NCI-H1417 (cell line): ENCODE results near the gene COA6.

Source experiments
- DNase-seq, 3 experiments: peaks; one replicate each; lab custom pipeline; 2025; lab: John Stamatoyannopoulos, UW

The COA6 gene

DNA sequence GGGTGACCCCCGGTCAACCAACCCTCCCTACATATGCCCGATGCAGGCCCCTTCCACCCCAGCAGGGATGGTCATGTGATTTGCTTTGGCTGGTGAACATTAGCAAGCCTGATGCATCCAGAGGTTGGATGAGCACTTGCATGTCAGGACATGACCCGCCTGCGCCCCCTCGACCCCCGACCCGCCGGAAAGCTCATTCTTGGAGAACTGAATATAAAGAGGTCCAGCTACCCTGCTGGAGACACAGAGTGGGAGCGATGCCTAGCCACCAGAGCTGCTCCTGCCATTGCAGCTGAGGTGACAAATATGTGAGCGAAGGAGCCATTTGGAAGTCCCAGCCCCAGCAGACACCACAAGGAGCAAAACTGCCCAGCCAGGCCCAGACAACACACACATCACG, 39.6 kb downstream of the COA6 start:
- DNase-seq = no peak

DNA sequence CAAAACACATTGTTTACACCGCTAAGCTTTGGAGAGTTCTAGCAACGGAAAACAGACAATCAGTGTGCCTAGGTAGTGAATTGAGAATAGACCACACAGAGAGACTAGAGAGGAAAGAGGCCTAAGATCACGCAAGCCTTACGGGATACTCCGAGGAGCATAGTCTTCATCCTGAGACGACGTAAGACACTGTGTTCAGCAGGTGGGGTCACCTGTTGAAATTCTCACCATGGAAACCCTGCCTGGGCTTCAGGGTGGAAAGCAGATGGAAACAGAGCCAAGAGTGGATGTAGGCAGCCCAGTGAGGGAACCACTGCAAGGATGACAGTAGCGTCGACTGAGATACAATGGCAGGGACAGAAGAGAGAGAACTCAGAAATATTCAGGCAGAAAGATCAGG, 40.2 kb downstream of the COA6 start:
- DNase-seq = no peak

DNA sequence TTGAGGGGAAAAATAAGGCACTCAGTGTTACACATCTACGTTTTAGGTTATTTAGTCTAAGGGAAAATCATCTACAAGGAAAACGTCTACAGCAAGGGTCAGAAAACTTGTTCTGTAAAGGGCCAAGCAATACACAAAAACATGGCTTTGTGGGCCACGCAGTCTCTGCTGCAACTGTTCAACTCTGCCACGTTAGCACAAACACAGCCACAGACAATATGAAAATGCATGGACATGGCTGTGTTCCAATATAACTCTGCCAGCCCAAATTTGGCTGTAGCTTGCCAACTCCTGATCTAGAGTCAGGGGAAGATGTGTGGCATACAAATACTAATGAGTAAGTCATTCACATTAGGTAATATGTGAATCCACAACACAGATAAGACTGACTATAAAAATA, 40.7 kb downstream of the COA6 start:
- no peak for DNase-seq

DNA sequence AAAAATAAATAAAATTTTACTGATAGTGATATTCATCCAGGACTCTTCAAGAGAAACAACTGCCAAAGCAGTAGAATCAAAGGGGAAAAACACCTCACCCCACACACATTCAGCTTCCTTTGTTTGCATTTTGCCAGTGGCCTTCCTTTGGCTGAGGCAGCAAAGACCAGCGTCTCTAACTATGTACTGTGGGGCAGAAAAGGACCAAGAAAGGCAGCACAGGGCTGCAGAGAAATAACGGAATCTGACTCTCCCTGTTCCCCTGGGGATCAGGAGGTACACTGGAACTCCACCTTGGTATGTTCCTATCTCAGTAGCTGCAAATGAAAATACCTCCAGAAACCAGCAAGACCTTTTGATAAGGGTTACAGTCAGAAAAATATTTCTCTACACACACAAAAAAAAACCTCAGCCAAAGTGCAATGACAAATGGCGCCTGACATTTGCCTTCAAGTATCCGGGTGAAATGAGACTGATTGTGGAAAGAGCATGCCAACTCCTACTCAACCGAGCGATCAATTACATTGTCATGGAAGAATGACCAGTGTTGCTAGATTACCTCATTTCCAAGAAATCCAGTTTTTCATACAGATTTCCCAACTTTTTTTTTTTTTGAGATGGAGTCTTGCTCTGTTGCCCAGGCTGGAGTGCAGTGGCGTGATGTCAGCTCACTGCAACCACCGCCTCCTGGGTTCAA, 54.8 kb downstream of the COA6 start:
- no peak for DNase-seq

DNA sequence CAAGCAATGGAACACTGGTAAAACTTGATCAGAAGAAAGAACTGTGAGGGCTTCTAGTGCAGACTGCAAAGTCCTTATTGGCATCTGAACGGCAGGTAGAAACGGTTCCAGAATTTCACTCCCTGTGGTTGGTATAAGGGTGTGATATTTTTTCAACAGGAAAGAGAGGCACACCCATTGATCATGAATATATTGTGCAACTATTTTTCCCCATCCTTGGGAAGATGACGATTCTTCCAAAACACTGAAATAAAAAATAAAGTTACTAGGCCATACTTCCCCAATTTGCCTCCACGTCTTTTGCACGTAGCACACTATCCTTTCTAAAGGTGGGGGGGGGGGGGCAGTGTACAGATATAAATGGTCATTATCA, 56.2 kb downstream of the COA6 start:
- no peak for DNase-seq

DNA sequence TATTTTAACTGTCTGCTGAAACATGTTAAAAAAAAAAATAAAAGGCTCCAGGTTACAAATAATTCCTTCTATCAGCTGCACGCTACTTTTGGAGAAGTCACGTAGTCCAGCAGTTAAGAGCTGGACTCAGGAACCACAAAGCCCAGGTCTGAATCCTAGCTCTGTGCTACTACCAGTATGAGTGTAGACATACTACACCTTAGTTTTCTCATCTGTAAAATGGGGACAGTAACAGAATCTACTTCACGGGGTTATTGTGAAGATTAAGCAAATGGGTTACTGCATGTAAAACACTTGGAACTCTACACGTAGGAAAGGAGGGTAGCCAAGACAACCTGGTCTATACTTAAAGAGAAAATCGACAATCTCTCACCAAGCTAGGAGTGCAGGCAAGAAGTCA, 57.4 kb downstream of the COA6 start:
- no peak for DNase-seq

DNA sequence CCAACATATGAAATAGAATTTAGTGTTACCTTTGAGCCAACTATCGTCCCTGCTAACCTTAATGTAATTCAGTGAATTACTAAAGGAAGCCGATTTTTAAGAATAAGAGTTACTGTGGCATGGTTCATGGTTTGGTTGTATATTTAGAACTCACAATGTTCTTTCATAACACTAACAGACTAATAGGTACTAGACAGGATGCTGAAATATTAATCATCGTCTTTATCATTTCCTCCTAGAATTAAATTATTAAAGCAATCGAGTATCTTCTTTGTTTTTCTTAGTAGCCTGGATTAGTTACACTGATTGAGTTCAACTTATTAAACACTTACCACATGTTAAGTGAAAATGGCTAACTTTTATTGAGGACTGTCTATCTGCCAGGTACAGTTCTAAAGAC, 58.0 kb downstream of the COA6 start:
- no peak for DNase-seq

DNA sequence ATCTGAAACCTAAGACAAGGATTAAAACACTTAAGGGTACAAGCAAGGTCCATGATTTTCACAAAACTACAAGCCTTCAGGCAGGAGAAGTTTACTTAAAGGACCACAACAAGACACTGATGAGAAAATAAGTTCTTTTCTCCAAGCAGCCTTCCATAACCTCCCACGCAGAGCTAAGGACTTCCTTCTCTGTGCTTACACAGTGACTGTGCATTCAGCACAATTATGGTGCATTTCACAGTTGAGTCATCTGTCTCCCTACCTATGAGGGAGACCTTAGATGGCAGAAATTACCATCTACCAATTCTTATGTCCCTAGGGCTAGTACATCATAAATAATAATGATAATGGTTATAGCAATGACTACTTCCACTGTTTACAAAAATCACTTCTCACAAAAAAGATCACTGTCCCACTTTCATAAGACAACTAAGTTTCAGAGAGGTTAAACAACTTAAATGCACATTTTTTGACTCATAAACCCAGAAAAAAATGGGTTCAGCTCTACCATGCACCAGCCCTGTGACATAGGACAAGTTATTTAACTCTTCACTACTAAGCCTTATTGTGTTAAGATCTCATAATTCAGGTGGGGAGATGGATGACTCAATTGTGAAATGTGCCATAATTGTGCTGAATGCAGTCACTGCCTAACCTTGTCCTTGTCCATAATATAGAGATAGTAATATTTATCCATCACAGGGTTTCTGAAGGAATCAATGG, 60.5 kb downstream of the COA6 start:
- no peak for DNase-seq
